GM19240 (cell line): ENCODE data around the gene KRT8.

Experiments
- DNase-seq: peaks from one replicate; pipeline ENCODE4 v3.0.0; 2011; ENCODE audit warnings: low spot score; ENCODE audit not compliant: insufficient read length

KRT8 gene

DNA sequence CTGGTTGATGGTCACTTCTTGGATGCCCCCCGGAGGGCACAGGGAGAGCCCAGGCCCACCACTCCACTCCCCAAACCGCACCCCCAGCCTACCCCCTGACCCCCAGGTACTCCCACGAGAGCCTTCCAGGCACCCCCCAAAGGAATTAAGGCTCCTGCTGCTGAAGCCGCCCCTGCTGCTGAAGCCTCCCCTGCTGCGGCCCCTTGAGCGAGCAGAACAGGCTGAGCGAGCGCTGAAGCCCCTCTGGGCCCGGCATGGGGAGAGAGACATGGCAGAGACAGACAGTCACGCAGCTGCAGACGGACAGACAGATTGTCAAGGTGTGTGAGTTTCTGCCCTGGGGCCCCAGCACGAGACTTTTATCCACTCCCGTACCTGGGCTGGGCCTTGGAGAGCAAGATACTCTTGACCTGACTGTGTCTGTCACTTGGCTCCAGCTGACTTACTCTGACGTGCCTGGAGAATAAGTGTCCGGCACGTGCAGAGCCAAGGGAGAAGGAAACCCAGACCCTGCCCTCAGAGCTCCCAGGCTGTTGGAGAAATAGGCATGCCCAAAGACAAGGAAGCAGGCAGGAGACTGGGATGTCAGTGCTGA lies 56.1 kb downstream of the KRT8 start, which contains the start of gene KRT78:
KRT78 (minus strand) TSS at position 334 of the 595 bp plus-strand sequence; CDS start at position 270, 64 bp downstream.
- DNase-seq = no peak

DNA sequence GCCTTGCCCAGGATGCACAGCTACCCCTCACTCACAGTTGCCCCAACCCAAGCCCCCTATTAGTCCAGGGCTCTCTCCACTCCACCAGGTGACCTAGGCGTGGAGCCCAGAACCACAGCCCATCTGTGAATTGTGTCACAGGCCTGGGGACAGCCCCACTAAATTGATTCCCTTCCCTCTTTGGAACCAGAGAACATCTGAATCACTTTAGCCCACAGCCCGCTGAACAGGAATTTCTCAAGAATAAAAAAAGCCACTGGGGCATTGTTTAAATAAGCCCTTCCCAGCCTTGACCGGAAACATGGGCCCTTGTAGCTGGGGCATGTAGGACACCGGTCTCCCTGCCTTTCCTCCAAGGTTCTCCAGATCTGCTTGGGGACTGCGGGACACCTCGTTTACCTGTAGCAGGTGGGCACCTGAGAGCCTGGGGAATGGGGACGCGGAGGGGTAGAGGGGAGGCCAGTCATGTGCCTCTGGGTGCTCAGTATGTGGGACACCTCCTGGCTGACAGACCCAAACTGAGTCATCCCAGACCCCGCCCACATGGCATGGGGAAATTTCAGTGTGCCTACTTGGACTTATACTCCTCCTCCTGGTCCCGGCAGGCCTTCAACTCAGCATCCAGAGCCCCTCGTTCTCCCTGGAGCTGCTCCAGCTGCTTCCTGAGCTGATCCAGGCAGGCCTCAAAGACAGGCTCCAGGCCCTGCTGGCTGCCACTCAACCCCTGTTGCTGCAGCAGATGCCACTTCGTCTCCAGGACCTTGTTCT lies 57.4 kb downstream of the KRT8 start:
- no peak for DNase-seq
